Measurements from ENCODE around the gene PDK4.
"Not testable (repeated sequence)": the region's sequence is repeated elsewhere in the genome, so short reads cannot be mapped to it uniquely, and the experiment has no call there.

PDK4 gene

GRCh38 chr7:95621404-95621803 is 25.1 kb upstream of the PDK4 start:
- DNase-seq (ENCODE audit: insufficient read length) (no peak), FAIRE-seq (no peak)
- TF ChIP-seq POLR2A (IDR thresholded peaks at IDR 0.05; ENCODE audit: low read depth, low read length) (no peak), TAF1 (IDR thresholded peaks at IDR 0.05; ENCODE audit: borderline replicate concordance, low read depth, low read length) (no peak), POLR2AphosphoS5 (IDR thresholded peaks at IDR 0.05; ENCODE audit: low read depth, low read length) (no peak)

GRCh38 chr7:95620631-95621030 is 24.3 kb upstream of the PDK4 start:
- no peak for FAIRE-seq
- no peak for TF ChIP-seq TAF1 (IDR thresholded peaks at IDR 0.05; ENCODE audit: borderline replicate concordance, low read depth, low read length)
- no peak for TF ChIP-seq POLR2AphosphoS5 (IDR thresholded peaks at IDR 0.05; ENCODE audit: low read depth, low read length)
- no peak for TF ChIP-seq POLR2A (IDR thresholded peaks at IDR 0.05; ENCODE audit: low read depth, low read length)

GRCh38 chr7:95619921-95620320 is 23.6 kb upstream of the PDK4 start:
- TF ChIP-seq TAF1 (IDR thresholded peaks at IDR 0.05; ENCODE audit: borderline replicate concordance, low read depth, low read length) (no peak), POLR2AphosphoS5 (IDR thresholded peaks at IDR 0.05; ENCODE audit: low read depth, low read length) (no peak), POLR2A (IDR thresholded peaks at IDR 0.05; ENCODE audit: low read depth, low read length) (no peak)
- no peak for FAIRE-seq
- no peak for DNase-seq (ENCODE audit: insufficient read length)

More at GRCh38 chr7:95620631-95621030, 24.3 kb upstream of the PDK4 start:
- no peak for DNase-seq (ENCODE audit: insufficient read length)

GRCh38 chr7:95619517-95619916 is 23.2 kb upstream of the PDK4 start:
- FAIRE-seq (no peak), DNase-seq (ENCODE audit: insufficient read length) (no peak)
- TF ChIP-seq POLR2A (IDR thresholded peaks at IDR 0.05; ENCODE audit: low read depth, low read length) (no peak), TAF1 (IDR thresholded peaks at IDR 0.05; ENCODE audit: borderline replicate concordance, low read depth, low read length) (no peak), POLR2AphosphoS5 (IDR thresholded peaks at IDR 0.05; ENCODE audit: low read depth, low read length) (no peak)

- TF ChIP-seq TAF1 (IDR thresholded peaks at IDR 0.05; ENCODE audit: borderline replicate concordance, low read depth, low read length), result no peak
- no peak for TF ChIP-seq POLR2AphosphoS5 (IDR thresholded peaks at IDR 0.05; ENCODE audit: low read depth, low read length)
- TF ChIP-seq POLR2A (IDR thresholded peaks at IDR 0.05; ENCODE audit: low read depth, low read length), result no peak
- DNase-seq (ENCODE audit: insufficient read length) (no peak), FAIRE-seq (no peak)
These were observed 18.2 kb upstream of the PDK4 start for GRCh38 chr7:95614442-95614940.

GRCh38 chr7:95611224-95611623 is 14.9 kb upstream of the PDK4 start:
- no peak for DNase-seq (ENCODE audit: insufficient read length)
- no peak for FAIRE-seq
- TF ChIP-seq POLR2AphosphoS5 (IDR thresholded peaks at IDR 0.05; ENCODE audit: low read depth, low read length) (no peak), POLR2A (IDR thresholded peaks at IDR 0.05; ENCODE audit: low read depth, low read length) (no peak), TAF1 (IDR thresholded peaks at IDR 0.05; ENCODE audit: borderline replicate concordance, low read depth, low read length) (no peak)

- FAIRE-seq (no peak), DNase-seq (ENCODE audit: insufficient read length) (no peak)
These were observed 13.1 kb upstream of the PDK4 start for GRCh38 chr7:95609277-95609971.

GRCh38 chr7:95608359-95609173 is 12.2 kb upstream of the PDK4 start:
- peak; percentile 92 for FAIRE-seq
- DNase-seq (ENCODE audit: insufficient read length), result no peak

More at GRCh38 chr7:95609277-95609971, 13.1 kb upstream of the PDK4 start:
- TF ChIP-seq POLR2AphosphoS5 (IDR thresholded peaks at IDR 0.05; ENCODE audit: low read depth, low read length), result no peak
- no peak for TF ChIP-seq POLR2A (IDR thresholded peaks at IDR 0.05; ENCODE audit: low read depth, low read length)
- no peak for TF ChIP-seq TAF1 (IDR thresholded peaks at IDR 0.05; ENCODE audit: borderline replicate concordance, low read depth, low read length)

GRCh38 chr7:95607561-95607960 is 11.2 kb upstream of the PDK4 start:
- no peak for TF ChIP-seq POLR2A (IDR thresholded peaks at IDR 0.05; ENCODE audit: low read depth, low read length)
- TF ChIP-seq TAF1 (IDR thresholded peaks at IDR 0.05; ENCODE audit: borderline replicate concordance, low read depth, low read length), result no peak
- TF ChIP-seq POLR2AphosphoS5 (IDR thresholded peaks at IDR 0.05; ENCODE audit: low read depth, low read length), result no peak
- FAIRE-seq, result no peak

More at GRCh38 chr7:95608359-95609173, 12.2 kb upstream of the PDK4 start:
- TF ChIP-seq POLR2A (IDR thresholded peaks at IDR 0.05; ENCODE audit: low read depth, low read length) (no peak), TAF1 (IDR thresholded peaks at IDR 0.05; ENCODE audit: borderline replicate concordance, low read depth, low read length) (no peak), POLR2AphosphoS5 (IDR thresholded peaks at IDR 0.05; ENCODE audit: low read depth, low read length) (no peak)

GRCh38 chr7:95605275-95605674 is 9.0 kb upstream of the PDK4 start:
- FAIRE-seq, result no peak
- no peak for TF ChIP-seq POLR2AphosphoS5 (IDR thresholded peaks at IDR 0.05; ENCODE audit: low read depth, low read length)
- no peak for TF ChIP-seq POLR2A (IDR thresholded peaks at IDR 0.05; ENCODE audit: low read depth, low read length)
- TF ChIP-seq TAF1 (IDR thresholded peaks at IDR 0.05; ENCODE audit: borderline replicate concordance, low read depth, low read length), result no peak
- no peak for DNase-seq (ENCODE audit: insufficient read length)

More at GRCh38 chr7:95607561-95607960, 11.2 kb upstream of the PDK4 start:
- no peak for DNase-seq (ENCODE audit: insufficient read length)

GRCh38 chr7:95604811-95605210 is 8.5 kb upstream of the PDK4 start:
- not testable (repeated sequence) for FAIRE-seq; DNase-seq (ENCODE audit: insufficient read length)

GRCh38 chr7:95604397-95604796 is 8.1 kb upstream of the PDK4 start:
- not testable (repeated sequence) for DNase-seq (ENCODE audit: insufficient read length); FAIRE-seq
